Hematopoietic multipotent progenitor cell (in vitro differentiated cells): ENCODE measurements around the gene CA11. TPM values are rescaled to one million over a fixed set of nuclear protein-coding genes. Genes with fewer than 3 reads are reported as not detected.
A peak's percentile ranks its signal among the peaks of the same experiment; 100 is the strongest.
"Not testable (repeated sequence)": the region's sequence is repeated elsewhere in the genome, so short reads cannot be mapped to it uniquely, and the experiment has no call there.

Source experiments
- DNase-seq, 3 donors: peaks; one replicate each; pipeline ENCODE4 v3.0.0-alpha.2; 2011 to 2015; ENCODE audit warnings: low read depth in 2 of 3, low spot score in 2 of 3
- total RNA-seq: library from RNA; depleted of rRNA; stranded (reverse); fragments of >200 nt; gene quantifications from one replicate; pipeline ENCODE4 v1.2.3, GENCODE V29; 2012

Gene CA11
- 2.4 TPM for total RNA-seq

DNA sequence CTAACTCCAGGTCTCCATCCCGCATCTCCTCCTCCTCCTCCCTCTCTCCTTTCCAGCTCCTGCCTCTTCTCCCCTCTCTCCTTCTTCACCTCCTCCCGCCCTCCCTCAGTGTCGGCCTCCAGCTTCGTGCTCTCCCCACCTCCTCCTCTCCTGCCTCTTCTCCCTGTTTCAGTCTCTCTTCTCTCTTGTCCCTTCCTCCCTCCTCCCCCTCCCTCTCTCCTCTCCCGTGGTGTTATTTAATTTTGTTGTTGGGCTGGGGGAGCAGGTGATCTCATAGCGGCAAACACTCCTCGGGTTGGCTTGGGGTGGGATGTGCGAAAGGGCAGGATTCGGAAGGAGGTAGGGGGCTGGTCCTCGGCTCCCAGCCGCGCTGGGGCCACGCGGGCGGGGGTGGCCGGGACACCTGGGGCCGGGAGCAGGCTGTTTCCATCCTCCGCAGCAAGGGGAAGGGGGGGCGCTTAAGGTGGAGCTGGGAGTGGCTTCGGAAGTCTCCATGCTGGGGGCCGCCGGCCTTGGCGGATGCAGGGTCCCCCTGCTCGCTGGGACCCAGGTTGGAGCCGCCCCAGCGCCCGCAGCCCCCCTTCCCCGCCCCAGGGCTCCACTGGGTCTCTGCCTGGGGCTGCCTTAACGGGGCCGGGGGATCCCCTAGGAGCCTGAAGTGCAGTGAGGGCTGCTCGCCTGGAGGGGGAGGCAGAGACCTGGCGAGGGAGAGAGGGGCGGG is at the start of gene CA11:
CA11 (minus strand) TSS at position 187 of the 721 bp plus-strand sequence. CDS start 555 bp downstream, outside the sequence.
- DNase-seq, result peak; percentile 84 to 94 (median 91)

- not testable (repeated sequence) for DNase-seq
Measured at GRCh38 chr19:48693629-48694028, 47.6 kb upstream of the CA11 start.

DNA sequence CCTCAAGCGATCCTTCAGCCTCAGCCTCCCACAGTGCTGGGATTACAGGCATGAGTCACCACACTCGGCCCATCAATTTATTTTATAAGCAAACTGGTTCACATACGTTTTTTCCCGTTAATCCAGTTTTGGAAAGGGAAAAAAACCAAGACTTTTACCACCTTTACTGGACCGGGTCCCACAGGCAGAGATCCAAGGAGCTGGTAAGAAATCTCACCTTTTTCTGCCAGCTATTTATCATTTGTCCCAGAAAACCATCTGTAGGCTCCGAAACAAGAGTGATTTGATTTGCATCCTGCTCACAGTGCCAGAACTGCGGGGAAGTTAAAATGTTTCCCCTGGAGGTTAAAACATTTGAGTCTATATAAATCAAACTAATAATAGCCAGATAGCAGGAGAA is 43.5 kb upstream of the CA11 start:
- no peak for DNase-seq

GRCh38 chr19:48687776-48688175 is 41.8 kb upstream of the CA11 start:
- no peak for DNase-seq

DNA sequence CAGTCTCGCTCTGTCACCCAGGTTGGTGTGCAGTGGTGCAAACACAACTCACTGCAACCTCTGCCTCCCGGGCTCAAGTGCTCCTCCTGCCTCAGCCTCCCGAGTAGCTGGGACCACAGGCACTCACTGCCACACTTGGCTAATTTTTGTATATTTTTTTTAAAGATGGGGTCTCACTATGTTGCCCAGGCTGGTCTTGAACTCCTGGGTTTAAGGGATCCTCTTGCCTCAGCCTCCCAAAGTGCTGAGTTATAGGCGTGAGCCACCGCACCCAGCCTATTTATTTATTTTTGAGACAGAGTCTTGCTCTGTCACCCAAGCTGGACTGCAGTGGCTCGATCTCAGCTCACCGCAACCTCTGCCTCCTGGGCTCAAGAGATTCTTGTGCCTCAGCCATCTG is 40.6 kb upstream of the CA11 start:
- not testable (repeated sequence) for DNase-seq

DNA sequence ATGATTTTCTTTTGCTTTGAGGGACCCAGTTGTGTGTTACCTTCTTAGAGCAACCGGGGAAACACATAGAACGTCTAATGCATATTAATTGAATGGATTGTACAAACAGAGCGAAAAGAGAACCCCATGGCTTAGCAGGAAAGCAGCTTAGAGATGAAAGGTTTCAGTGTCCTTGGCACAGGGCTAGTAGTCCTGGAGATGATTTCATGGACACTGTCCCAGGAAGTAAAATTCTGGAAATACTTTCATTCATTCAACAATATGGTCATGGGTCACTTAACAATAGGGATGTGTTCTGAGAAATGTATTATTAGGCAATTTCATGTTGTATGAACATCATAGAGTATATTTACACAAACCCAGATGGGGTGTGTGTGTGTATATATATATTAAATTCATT is 40.1 kb upstream of the CA11 start:
- no peak for DNase-seq

- no peak for DNase-seq
Measured at GRCh38 chr19:48685583-48685982, 39.6 kb upstream of the CA11 start.

GRCh38 chr19:48683349-48683748 is 37.4 kb upstream of the CA11 start:
- DNase-seq, result peak in 2 of 3 donors; percentile 53 to 71

- no peak for DNase-seq
Measured at GRCh38 chr19:48681127-48681470, 35.1 kb upstream of the CA11 start.

DNA sequence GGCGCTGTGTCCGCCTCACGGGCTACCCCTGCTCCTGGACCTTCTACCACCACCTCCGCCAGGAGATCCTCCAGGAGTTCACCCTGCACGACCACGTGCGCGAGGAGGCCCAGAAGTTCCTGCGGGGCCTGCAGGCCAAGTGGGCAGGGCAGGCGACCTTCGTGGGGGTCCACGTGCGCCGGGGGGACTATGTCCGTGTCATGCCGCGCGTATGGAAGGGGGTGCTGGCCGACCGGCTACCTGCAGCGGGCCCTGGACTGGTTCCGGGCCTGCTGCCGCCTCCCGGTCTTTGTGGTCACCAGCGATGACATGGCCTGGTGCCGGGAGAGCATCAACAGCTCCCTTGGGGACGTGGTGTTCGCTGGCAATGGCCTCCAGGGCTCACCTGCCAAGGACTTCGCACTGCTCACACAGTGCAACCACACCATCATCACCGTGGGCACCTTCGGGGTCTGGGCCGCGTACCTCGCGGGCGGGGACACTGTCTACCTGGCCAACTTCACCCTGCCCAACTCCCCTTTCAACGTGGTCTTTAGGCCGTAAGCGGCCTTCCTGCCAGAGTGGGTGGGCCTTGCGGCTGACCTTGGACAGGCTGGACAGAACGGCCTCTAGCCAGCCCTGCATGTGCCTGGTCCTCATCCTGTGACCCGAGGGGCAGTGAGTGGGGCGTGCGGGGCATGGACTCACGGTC is 34.6 kb upstream of the CA11 start:
- DNase-seq, result no peak

GRCh38 chr19:48680006-48680405 is 34.0 kb upstream of the CA11 start:
- not testable (repeated sequence) for DNase-seq

GRCh38 chr19:48678201-48678600 is 32.2 kb upstream of the CA11 start:
- DNase-seq, result no peak

DNA sequence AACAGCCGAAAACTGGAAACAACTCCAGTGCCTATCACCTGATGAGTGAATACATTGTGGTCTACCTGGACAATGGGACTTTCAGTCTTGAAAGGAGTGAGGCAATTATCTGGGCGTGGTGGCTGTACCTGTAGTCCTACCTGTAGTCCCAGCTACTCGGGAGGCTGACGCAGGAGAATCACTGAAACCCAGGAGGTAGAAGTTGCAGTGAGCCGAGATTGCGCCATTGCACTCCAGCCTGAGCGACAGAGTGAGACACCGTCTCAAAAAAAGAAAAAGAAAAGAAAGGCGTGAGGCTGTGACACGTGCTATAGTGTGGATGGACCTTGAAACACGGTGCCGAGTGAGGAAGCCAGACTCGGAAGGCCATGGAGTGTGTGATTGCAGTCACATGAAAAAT is 30.9 kb upstream of the CA11 start:
- no peak for DNase-seq

- DNase-seq, result no peak
Measured at GRCh38 chr19:48676487-48676886, 30.5 kb upstream of the CA11 start.

- DNase-seq, result peak; percentile 50 to 88 (median 73)
Measured at GRCh38 chr19:48674921-48675824, 29.2 kb upstream of the CA11 start.

GRCh38 chr19:48674216-48674809 is 28.3 kb upstream of the CA11 start:
- DNase-seq, result no peak

- DNase-seq, result no peak
Measured at GRCh38 chr19:48673436-48674100, 27.6 kb upstream of the CA11 start.

DNA sequence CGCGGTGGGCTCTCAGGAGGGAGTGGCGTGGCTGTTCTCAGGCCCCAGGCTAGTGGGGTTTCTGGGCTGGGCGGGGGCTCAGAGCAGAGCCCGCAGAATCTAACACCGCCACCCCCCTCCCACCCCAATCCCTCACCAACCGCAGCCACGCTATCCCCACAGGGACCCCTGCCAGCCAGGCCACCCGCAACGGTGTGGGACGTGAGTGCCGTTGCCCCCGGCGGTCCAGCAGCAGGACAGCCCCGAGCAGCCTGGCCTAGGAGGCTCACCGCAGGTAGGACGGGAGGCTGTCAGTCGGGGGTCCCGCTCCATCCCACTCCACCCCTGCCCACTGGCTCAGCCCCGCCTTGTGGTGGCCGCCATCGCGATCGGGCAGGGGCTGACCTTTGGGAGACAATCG is 27.0 kb upstream of the CA11 start, which contains the start of gene NTN5:
NTN5 (minus strand) TSS at position 24 of the 400 bp plus-strand sequence. CDS start 2,031 bp downstream, outside the sequence.
- no peak for DNase-seq

DNA sequence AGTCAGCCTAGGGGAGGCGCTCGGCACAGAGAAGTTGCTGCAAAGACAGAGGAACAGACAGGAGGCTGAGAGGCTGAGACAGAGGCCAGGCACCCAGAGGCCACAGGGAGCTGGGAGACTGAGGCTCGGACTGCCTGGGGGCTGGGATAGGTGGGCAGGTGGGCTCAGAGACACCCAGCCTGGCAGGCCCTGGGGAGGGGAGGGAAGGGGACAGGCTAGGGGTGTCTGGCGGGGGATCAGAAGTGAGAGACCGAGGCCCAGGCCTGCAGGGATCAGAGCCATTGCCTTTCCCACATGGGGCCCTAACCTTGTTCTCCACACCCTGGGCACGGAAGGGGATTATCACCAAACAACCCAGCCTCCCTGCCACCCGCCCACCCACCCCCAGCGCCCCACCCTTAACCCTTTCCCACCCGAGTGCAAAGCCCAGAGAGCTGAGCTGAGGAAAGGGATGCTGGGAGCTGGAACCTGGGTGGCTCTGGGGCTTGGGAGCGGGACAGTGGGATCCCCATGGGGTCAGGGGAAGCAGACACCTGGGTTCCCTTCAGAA is 25.5 kb upstream of the CA11 start:
- DNase-seq, result no peak
